Liver (tissue), 9 donors: ENCODE results near the gene CD37. TPM values are rescaled to one million over a fixed set of nuclear protein-coding genes. Genes with fewer than 3 reads are reported as not detected.
"Not testable (repeated sequence)": the region's sequence is repeated elsewhere in the genome, so short reads cannot be mapped to it uniquely, and the experiment has no call there.

Source experiments
- DNase-seq: peaks from one replicate; pipeline ENCODE4 v3.0.0-alpha.2; 2017; ENCODE audit warnings: low spot score
- H3K27ac ChIP-seq, 2 donors: one replicate each; pipeline ENCODE4 v1.7.0; 2013; ENCODE audit warnings: inconsistent platforms in 2 of 2, low read length in 2 of 2, control low read depth in 1 of 2, low read depth in 1 of 2, mild to moderate bottlenecking in 1 of 2
- H3K27me3 ChIP-seq, 4 donors: one replicate each; pipeline versions ENCODE4 v1.6.1 to v1.7.0; 2013; ENCODE audit warnings: low read length in 3 of 4, inconsistent platforms in 1 of 4, mild to moderate bottlenecking in 1 of 4, moderate library complexity in 1 of 4; ENCODE audit not compliant: control insufficient read depth in 4 of 4, insufficient read depth in 4 of 4
- H3K36me3 ChIP-seq, 4 donors: one replicate each; pipeline versions ENCODE4 v1.6.1 to v1.7.0; 2013; ENCODE audit warnings: low read length in 3 of 4, mild to moderate bottlenecking in 3 of 4, low read depth in 1 of 4, moderate library complexity in 1 of 4; ENCODE audit not compliant: control insufficient read depth in 4 of 4, insufficient read depth in 3 of 4
- H3K4me1 ChIP-seq, 4 donors: one replicate each; pipeline versions ENCODE4 v1.6.1 to v1.7.0; 2013; ENCODE audit warnings: low read length in 3 of 4, mild to moderate bottlenecking in 3 of 4, moderate library complexity in 1 of 4; ENCODE audit not compliant: control insufficient read depth in 4 of 4, insufficient read depth in 4 of 4
- H3K4me3 ChIP-seq, 3 donors: one replicate each; pipeline versions ENCODE4 v1.6.1 to v1.7.0; 2013; ENCODE audit warnings: low read length in 3 of 3, control low read depth in 1 of 3, low read depth in 1 of 3, mild to moderate bottlenecking in 1 of 3
- H3K9ac ChIP-seq, 2 donors: one replicate each; pipeline ENCODE4 v1.7.0; 2013; ENCODE audit warnings: low read length in 2 of 2, mild to moderate bottlenecking in 2 of 2, moderate library complexity in 2 of 2, control low read depth in 1 of 2, low read depth in 1 of 2
- H3K9me3 ChIP-seq, 4 donors: one replicate each; pipeline versions ENCODE4 v1.6.1 to v1.7.0; 2013; ENCODE audit warnings: low read length in 3 of 4; ENCODE audit not compliant: control insufficient read depth in 4 of 4
- FOXA1 ChIP-seq: IDR thresholded peaks from 2 replicates; pipeline ENCODE4 v1.6.1; 2016; ENCODE audit warnings: antibody characterized with exemption
- FOXA2 ChIP-seq: IDR thresholded peaks from 2 replicates; pipeline ENCODE4 v1.6.1; 2016; ENCODE audit warnings: antibody characterized with exemption
- GABPA ChIP-seq, 2 donors: IDR thresholded peaks in 1 of 2; conservative IDR thresholded peaks in 1 of 2; 2 replicates each; pipeline ENCODE4 v1.6.1; 2016; ENCODE audit warnings: antibody characterized with exemption in 2 of 2, mild to moderate bottlenecking in 1 of 2, moderate library complexity in 1 of 2
- HNF4A ChIP-seq, 2 donors: conservative IDR thresholded peaks; 2 replicates each; pipeline ENCODE4 v1.6.1; 2016; ENCODE audit warnings: antibody characterized with exemption in 2 of 2, mild to moderate bottlenecking in 2 of 2
- HNF4G ChIP-seq: IDR thresholded peaks from 2 replicates; pipeline ENCODE4 v1.6.1; 2016; ENCODE audit warnings: antibody characterized with exemption
- JUND ChIP-seq, 2 donors: IDR thresholded peaks; 2 replicates each; pipeline ENCODE4 v1.6.1; 2016; ENCODE audit warnings: antibody characterized with exemption in 2 of 2
- RAD21 ChIP-seq, 2 donors: IDR thresholded peaks; 2 replicates each; pipeline ENCODE4 v1.6.1; 2016; ENCODE audit warnings: antibody characterized with exemption in 2 of 2, mild to moderate bottlenecking in 2 of 2
- RXRA ChIP-seq, 2 donors: IDR thresholded peaks; 2 replicates each; pipeline ENCODE4 v1.6.1; 2017 to 2018; ENCODE audit warnings: antibody characterized with exemption in 2 of 2, mild to moderate bottlenecking in 1 of 2
- SP1 ChIP-seq: IDR thresholded peaks from 2 replicates; pipeline ENCODE4 v1.6.1; 2018; ENCODE audit warnings: antibody characterized with exemption, mild to moderate bottlenecking
- TAF1 ChIP-seq: conservative IDR thresholded peaks from 2 replicates; pipeline ENCODE4 v1.6.1; 2016; ENCODE audit warnings: antibody characterized with exemption, mild to moderate bottlenecking
- YY1 ChIP-seq: IDR thresholded peaks from 2 replicates; pipeline ENCODE4 v1.6.1; 2016; ENCODE audit warnings: antibody characterized with exemption, mild to moderate bottlenecking
- WGBS: extraction: QIAGEN DNeasy Blood & Tissue Kit; methylation state at CpG from one replicate; pipeline ENCODE4 v1.1.7; 2013; 5-methylcytosine and 5-hydroxymethylcytosine counted together
- polyA plus RNA-seq, 2 donors: library from polyadenylated mRNA; stranded (reverse) in 1 of 2; unstranded in 1 of 2; fragments of 200-250 nt in 1 of 2; fragments of >200 nt in 1 of 2; fragmentation: Nextera tagmentation in 1 of 2; extraction: Ambion mirVana in 1 of 2; gene quantifications; one replicate each; pipeline versions ENCODE4 v1.2.1 to v1.2.3, GENCODE V29; 2013 to 2015
- total RNA-seq, 2 donors: library from RNA; depleted of rRNA; stranded (reverse); fragments of >200 nt; gene quantifications; one replicate each; pipeline ENCODE4 v1.2.3, GENCODE V29; 2014
- TF ChIP-seq, protein P1 (sequence below): IDR thresholded peaks from 2 replicates; pipeline ENCODE4 v1.6.1; 2016; ENCODE audit warnings: antibody characterized with exemption
- TF ChIP-seq, protein P2 (sequence below): fragments of 150-350 bp; IDR thresholded peaks from 2 replicates; pipeline ENCODE4 v1.5.1; 2017; ENCODE audit warnings: improper control_type of control experiment, low read depth, low read length; ENCODE audit not compliant: missing input control
- TF ChIP-seq, protein P3 (sequence below): IDR thresholded peaks from 2 replicates; pipeline ENCODE4 v1.6.1; 2016; ENCODE audit warnings: antibody characterized with exemption, mild to moderate bottlenecking
- donor health status: healthy.
- donor health status: healthy.
- donor health status: healthy.
- donor health status: healthy.
- donor health status: healthy.

The CD37 gene
- total and polyA plus RNA-seq, 4 donors: 2.9 to 9.6 (median 3.9) TPM

DNA sequence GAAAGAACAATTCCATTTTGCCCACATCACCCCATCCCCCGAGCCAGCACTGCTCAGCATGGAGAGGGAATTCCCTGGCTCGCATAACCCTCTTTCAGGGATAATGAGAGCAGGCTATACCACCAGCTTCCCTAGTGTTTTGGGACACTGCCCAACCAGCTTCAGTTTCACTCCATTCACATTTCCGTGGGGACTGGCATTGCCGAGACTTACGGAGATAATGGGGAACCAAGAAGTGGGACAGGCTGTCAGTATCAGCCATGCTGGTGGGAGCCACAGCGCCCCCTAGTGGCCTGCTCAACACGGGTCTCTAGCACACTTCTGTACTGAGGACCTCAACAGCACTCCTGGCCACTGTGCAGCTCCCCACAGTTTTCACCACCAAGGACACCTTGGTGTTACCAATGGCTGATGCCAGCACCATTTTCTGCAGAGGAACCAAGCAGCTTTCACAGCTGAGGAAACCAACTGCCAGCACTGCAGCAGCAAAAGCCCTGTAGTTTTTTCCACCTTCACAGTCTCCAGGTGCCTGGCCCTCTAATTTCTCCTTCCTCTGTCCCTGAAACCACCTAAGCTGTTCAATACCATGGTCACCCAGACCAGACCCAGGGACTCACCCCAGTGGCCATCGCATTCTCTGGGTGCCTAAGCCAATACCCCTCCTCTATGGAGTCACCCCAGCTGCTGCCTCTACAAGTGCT is 33.9 kb upstream of the CD37 start:
- no peak overlapping the region for H3K9ac ChIP-seq
- no peaks in the 10 kb centered on the region for H3K4me1 ChIP-seq
- no peaks in the 10 kb centered on the region for H3K36me3 ChIP-seq
- H3K4me3 ChIP-seq: no peak overlapping the region
- no peak overlapping the region for H3K27ac ChIP-seq
- H3K9me3 ChIP-seq: peaks cover 0 to 1% (median 0%) of the 10 kb centered on the region in 4 donors
- H3K27me3 ChIP-seq: no peaks in the 10 kb centered on the region
- 44% methylated on average over 8 of the region's 8 CpGs for WGBS
- DNase-seq: peak; percentile 83
- TF ChIP-seq HNF4G (no peak), FOXA2 (no peak), FOXA1 (no peak), SP1 (no peak), GABPA (IDR thresholded peaks at IDR 0.05 in 1 of 2, conservative IDR thresholded peaks at IDR 0.05 in 1 of 2) (no peak), RAD21 (IDR thresholded peaks at IDR 0.05) (peak; percentile 35 to 69), TAF1 (no peak), HNF4A (conservative IDR thresholded peaks at IDR 0.05) (no peak)
- TF ChIP-seq, protein P1, sequence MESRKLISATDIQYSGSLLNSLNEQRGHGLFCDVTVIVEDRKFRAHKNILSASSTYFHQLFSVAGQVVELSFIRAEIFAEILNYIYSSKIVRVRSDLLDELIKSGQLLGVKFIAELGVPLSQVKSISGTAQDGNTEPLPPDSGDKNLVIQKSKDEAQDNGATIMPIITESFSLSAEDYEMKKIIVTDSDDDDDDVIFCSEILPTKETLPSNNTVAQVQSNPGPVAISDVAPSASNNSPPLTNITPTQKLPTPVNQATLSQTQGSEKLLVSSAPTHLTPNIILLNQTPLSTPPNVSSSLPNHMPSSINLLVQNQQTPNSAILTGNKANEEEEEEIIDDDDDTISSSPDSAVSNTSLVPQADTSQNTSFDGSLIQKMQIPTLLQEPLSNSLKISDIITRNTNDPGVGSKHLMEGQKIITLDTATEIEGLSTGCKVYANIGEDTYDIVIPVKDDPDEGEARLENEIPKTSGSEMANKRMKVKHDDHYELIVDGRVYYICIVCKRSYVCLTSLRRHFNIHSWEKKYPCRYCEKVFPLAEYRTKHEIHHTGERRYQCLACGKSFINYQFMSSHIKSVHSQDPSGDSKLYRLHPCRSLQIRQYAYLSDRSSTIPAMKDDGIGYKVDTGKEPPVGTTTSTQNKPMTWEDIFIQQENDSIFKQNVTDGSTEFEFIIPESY: no peak
- TF ChIP-seq, protein P2, sequence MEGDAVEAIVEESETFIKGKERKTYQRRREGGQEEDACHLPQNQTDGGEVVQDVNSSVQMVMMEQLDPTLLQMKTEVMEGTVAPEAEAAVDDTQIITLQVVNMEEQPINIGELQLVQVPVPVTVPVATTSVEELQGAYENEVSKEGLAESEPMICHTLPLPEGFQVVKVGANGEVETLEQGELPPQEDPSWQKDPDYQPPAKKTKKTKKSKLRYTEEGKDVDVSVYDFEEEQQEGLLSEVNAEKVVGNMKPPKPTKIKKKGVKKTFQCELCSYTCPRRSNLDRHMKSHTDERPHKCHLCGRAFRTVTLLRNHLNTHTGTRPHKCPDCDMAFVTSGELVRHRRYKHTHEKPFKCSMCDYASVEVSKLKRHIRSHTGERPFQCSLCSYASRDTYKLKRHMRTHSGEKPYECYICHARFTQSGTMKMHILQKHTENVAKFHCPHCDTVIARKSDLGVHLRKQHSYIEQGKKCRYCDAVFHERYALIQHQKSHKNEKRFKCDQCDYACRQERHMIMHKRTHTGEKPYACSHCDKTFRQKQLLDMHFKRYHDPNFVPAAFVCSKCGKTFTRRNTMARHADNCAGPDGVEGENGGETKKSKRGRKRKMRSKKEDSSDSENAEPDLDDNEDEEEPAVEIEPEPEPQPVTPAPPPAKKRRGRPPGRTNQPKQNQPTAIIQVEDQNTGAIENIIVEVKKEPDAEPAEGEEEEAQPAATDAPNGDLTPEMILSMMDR: peak; percentile 61

DNA sequence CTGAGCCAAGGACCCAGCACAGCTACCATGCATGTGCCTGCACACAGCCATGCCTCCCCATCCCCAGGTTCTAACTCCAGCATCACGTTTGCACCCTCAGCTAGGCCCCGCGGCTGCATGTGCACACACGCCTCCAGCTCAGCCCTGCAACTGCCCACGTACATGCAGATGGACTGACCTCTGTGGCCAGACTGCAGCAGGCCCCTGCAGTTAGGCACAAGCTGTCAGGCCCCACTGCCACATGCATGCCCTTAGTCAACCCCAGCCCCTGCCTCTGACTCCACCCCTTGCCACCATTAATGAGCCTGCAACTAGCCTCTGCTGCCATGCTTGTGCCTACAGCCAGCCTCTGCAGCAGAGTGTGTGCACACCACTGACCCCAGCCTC is 33.3 kb upstream of the CD37 start:
- no peak for DNase-seq
- no peak for TF ChIP-seq JUND (IDR thresholded peaks at IDR 0.05)
- TF ChIP-seq FOXA1: no peak
- TF ChIP-seq RAD21 (IDR thresholded peaks at IDR 0.05): no peak
- TF ChIP-seq SP1: no peak
- TF ChIP-seq, protein P3, sequence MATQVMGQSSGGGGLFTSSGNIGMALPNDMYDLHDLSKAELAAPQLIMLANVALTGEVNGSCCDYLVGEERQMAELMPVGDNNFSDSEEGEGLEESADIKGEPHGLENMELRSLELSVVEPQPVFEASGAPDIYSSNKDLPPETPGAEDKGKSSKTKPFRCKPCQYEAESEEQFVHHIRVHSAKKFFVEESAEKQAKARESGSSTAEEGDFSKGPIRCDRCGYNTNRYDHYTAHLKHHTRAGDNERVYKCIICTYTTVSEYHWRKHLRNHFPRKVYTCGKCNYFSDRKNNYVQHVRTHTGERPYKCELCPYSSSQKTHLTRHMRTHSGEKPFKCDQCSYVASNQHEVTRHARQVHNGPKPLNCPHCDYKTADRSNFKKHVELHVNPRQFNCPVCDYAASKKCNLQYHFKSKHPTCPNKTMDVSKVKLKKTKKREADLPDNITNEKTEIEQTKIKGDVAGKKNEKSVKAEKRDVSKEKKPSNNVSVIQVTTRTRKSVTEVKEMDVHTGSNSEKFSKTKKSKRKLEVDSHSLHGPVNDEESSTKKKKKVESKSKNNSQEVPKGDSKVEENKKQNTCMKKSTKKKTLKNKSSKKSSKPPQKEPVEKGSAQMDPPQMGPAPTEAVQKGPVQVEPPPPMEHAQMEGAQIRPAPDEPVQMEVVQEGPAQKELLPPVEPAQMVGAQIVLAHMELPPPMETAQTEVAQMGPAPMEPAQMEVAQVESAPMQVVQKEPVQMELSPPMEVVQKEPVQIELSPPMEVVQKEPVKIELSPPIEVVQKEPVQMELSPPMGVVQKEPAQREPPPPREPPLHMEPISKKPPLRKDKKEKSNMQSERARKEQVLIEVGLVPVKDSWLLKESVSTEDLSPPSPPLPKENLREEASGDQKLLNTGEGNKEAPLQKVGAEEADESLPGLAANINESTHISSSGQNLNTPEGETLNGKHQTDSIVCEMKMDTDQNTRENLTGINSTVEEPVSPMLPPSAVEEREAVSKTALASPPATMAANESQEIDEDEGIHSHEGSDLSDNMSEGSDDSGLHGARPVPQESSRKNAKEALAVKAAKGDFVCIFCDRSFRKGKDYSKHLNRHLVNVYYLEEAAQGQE: no peak
- TF ChIP-seq YY1: no peak
- no peak for TF ChIP-seq RXRA (IDR thresholded peaks at IDR 0.05)
- no peak for TF ChIP-seq HNF4G

DNA sequence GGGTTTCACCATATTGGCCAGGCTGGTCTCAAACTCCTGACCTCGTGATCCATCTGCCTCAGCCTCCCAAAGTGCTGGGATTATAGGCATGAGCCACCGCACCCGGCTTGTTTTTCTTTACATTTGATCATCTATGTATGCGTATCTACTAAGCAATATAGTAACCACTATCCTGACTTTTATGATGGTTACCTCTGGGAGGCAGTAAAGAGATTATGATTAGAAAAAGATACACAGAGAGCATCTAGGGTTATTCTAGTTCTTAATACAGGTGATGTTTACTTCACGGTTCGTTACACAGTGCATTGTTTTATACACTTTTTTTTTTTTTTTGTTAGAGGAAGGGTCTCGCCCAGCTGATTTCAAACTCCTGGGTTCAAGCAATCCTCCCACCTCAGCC is 28.5 kb upstream of the CD37 start:
- H3K4me3 ChIP-seq, H3K9ac ChIP-seq, H3K27me3 ChIP-seq, H3K36me3 ChIP-seq, DNase-seq, H3K9me3 ChIP-seq, H3K4me1 ChIP-seq, H3K27ac ChIP-seq: not testable (repeated sequence)
- 84% methylated on average over 7 of the region's 7 CpGs for WGBS

More for the DNA sequence above, 33.3 kb upstream of the CD37 start:
- H3K9ac ChIP-seq: no peak overlapping the region
- 94% methylated on average over 5 of the region's 5 CpGs for WGBS
- peaks cover 0 to 1% (median 0%) of the 10 kb centered on the region in 4 donors for H3K9me3 ChIP-seq
- no peaks in the 10 kb centered on the region for H3K4me1 ChIP-seq
- H3K27ac ChIP-seq: no peak overlapping the region
- H3K27me3 ChIP-seq: no peaks in the 10 kb centered on the region
- no peaks in the 10 kb centered on the region for H3K36me3 ChIP-seq
- H3K4me3 ChIP-seq: no peak overlapping the region
